Central memory CD8-positive, alpha-beta T cell (primary cell): ENCODE data around the gene RELCH.

Source experiments
- ATAC-seq: fragments of 150-1000 bp; cut with Tn5 transposase; replicated peaks from 2 replicates; pipeline ENCODE4 v1.10.0; 2022; ENCODE audit warnings: mild to moderate bottlenecking, moderate FRiP score, moderate number of reproducible peaks; ENCODE audit not compliant: poor library complexity, severe bottlenecking; ENCODE audit errors: extremely low read depth
- DNase-seq, 2 donors: peaks; one replicate each; pipeline ENCODE4 v3.0.0; 2021; ENCODE audit warnings: low spot score in 2 of 2
- H3K27ac Mint-ChIP-seq: one replicate; pipeline ENCODE4 v1.8.0; 2022; ENCODE audit warnings: low read depth, mild to moderate bottlenecking, moderate library complexity, mixed read lengths
- H3K27me3 Mint-ChIP-seq: one replicate; pipeline ENCODE4 v1.8.0; 2022; ENCODE audit warnings: mixed read lengths
- H3K36me3 Mint-ChIP-seq: one replicate; pipeline ENCODE4 v1.8.0; 2022; ENCODE audit warnings: mild to moderate bottlenecking, moderate library complexity, mixed read lengths; ENCODE audit not compliant: insufficient read depth
- H3K4me1 Mint-ChIP-seq: one replicate; pipeline ENCODE4 v1.8.0; 2022; ENCODE audit warnings: mixed read lengths
- H3K4me3 Mint-ChIP-seq: one replicate; pipeline ENCODE4 v1.8.0; 2022; ENCODE audit warnings: mild to moderate bottlenecking, moderate library complexity, mixed read lengths
- H3K9me3 Mint-ChIP-seq: one replicate; pipeline ENCODE4 v1.8.0; 2022; ENCODE audit warnings: mixed read lengths

RELCH gene

GRCh38 chr18:62329691-62330454 is 142.8 kb downstream of the RELCH start:
- Mint-ChIP-seq H3K27me3 (peaks cover 94% of the 10 kb centered on the region), H3K4me3 (no peak overlapping the region), H3K27ac (peak overlapping the region; percentile 27), H3K36me3 (peaks cover 3% of the 10 kb centered on the region), H3K4me1 (peaks cover 7% of the 10 kb centered on the region), H3K9me3 (no peaks in the 10 kb centered on the region)
- ATAC-seq (peak; percentile 29), DNase-seq (no peak)

GRCh38 chr18:62330650-62331049 is 143.6 kb downstream of the RELCH start:
- peaks cover 94% of the 10 kb centered on the region for H3K27me3 Mint-ChIP-seq
- H3K4me3 Mint-ChIP-seq = no peak overlapping the region
- H3K9me3 Mint-ChIP-seq = no peaks in the 10 kb centered on the region
- DNase-seq (no peak), ATAC-seq (no peak)
- peak overlapping the region; percentile 27 for H3K27ac Mint-ChIP-seq
- H3K36me3 Mint-ChIP-seq = peaks cover 3% of the 10 kb centered on the region
- H3K4me1 Mint-ChIP-seq = peaks cover 7% of the 10 kb centered on the region

GRCh38 chr18:62331581-62332356 is 144.7 kb downstream of the RELCH start:
- Mint-ChIP-seq H3K36me3 (peaks cover 3% of the 10 kb centered on the region), H3K27ac (no peak overlapping the region), H3K9me3 (no peaks in the 10 kb centered on the region), H3K4me1 (no peaks in the 10 kb centered on the region), H3K4me3 (no peak overlapping the region), H3K27me3 (peaks cover 83% of the 10 kb centered on the region)
- DNase-seq (no peak), ATAC-seq (no peak)

GRCh38 chr18:62332431-62332830 is 145.4 kb downstream of the RELCH start:
- no peak for DNase-seq
- Mint-ChIP-seq H3K27ac (no peak overlapping the region), H3K9me3 (no peaks in the 10 kb centered on the region), H3K4me1 (no peaks in the 10 kb centered on the region), H3K4me3 (no peak overlapping the region), H3K27me3 (peaks cover 81% of the 10 kb centered on the region), H3K36me3 (peaks cover 3% of the 10 kb centered on the region)
- ATAC-seq = no peak

GRCh38 chr18:62332964-62333695 is 146.1 kb downstream of the RELCH start:
- Mint-ChIP-seq H3K27me3 (peaks cover 81% of the 10 kb centered on the region), H3K9me3 (no peaks in the 10 kb centered on the region), H3K4me3 (no peak overlapping the region), H3K4me1 (no peaks in the 10 kb centered on the region), H3K36me3 (peaks cover 3% of the 10 kb centered on the region), H3K27ac (no peak overlapping the region)
- no peak for ATAC-seq
- no peak for DNase-seq

- peaks cover 81% of the 10 kb centered on the region for H3K27me3 Mint-ChIP-seq
- no peak overlapping the region for H3K27ac Mint-ChIP-seq
- peaks cover 3% of the 10 kb centered on the region for H3K36me3 Mint-ChIP-seq
- ATAC-seq = no peak
- DNase-seq = no peak
- no peaks in the 10 kb centered on the region for H3K4me1 Mint-ChIP-seq
- no peak overlapping the region for H3K4me3 Mint-ChIP-seq
- H3K9me3 Mint-ChIP-seq = no peaks in the 10 kb centered on the region
These were observed 147.1 kb downstream of the RELCH start for GRCh38 chr18:62334120-62334519.

GRCh38 chr18:62335494-62335893 is 148.4 kb downstream of the RELCH start:
- Mint-ChIP-seq H3K4me3 (no peak overlapping the region), H3K27ac (no peak overlapping the region), H3K9me3 (no peaks in the 10 kb centered on the region), H3K27me3 (peaks cover 79% of the 10 kb centered on the region), H3K4me1 (no peaks in the 10 kb centered on the region), H3K36me3 (peaks cover 2% of the 10 kb centered on the region)
- ATAC-seq = no peak
- DNase-seq = no peak

- no peak overlapping the region for H3K27ac Mint-ChIP-seq
- no peak for ATAC-seq
- no peak for DNase-seq
- no peaks in the 10 kb centered on the region for H3K9me3 Mint-ChIP-seq
- peaks cover 78% of the 10 kb centered on the region for H3K27me3 Mint-ChIP-seq
- peaks cover 2% of the 10 kb centered on the region for H3K36me3 Mint-ChIP-seq
- no peaks in the 10 kb centered on the region for H3K4me1 Mint-ChIP-seq
- H3K4me3 Mint-ChIP-seq = no peak overlapping the region
These were observed 149.6 kb downstream of the RELCH start for GRCh38 chr18:62336618-62337017.

- Mint-ChIP-seq H3K4me3 (no peak overlapping the region), H3K4me1 (no peaks in the 10 kb centered on the region)
These were observed 150.3 kb downstream of the RELCH start for GRCh38 chr18:62337336-62337735.

GRCh38 chr18:62338446-62339105 is 151.5 kb downstream of the RELCH start:
- Mint-ChIP-seq H3K4me1 (no peaks in the 10 kb centered on the region), H3K36me3 (no peaks in the 10 kb centered on the region), H3K27me3 (peaks cover 61% of the 10 kb centered on the region), H3K4me3 (no peak overlapping the region), H3K9me3 (no peaks in the 10 kb centered on the region), H3K27ac (no peak overlapping the region)
- no peak for ATAC-seq
- no peak for DNase-seq

More at GRCh38 chr18:62337336-62337735, 150.3 kb downstream of the RELCH start:
- H3K27ac Mint-ChIP-seq = no peak overlapping the region
- DNase-seq = no peak
- no peaks in the 10 kb centered on the region for H3K36me3 Mint-ChIP-seq
- H3K9me3 Mint-ChIP-seq = no peaks in the 10 kb centered on the region
- no peak for ATAC-seq
- peaks cover 73% of the 10 kb centered on the region for H3K27me3 Mint-ChIP-seq

- H3K36me3 Mint-ChIP-seq = no peaks in the 10 kb centered on the region
- ATAC-seq (no peak), DNase-seq (no peak)
- H3K27ac Mint-ChIP-seq = no peak overlapping the region
- no peaks in the 10 kb centered on the region for H3K9me3 Mint-ChIP-seq
- H3K27me3 Mint-ChIP-seq = peaks cover 55% of the 10 kb centered on the region
- H3K4me1 Mint-ChIP-seq = no peaks in the 10 kb centered on the region
- H3K4me3 Mint-ChIP-seq = no peak overlapping the region
These were observed 152.3 kb downstream of the RELCH start for GRCh38 chr18:62339106-62339988.
